PFSK-1 (cell line): ENCODE data around the gene MKNK2.

Experiments used
- FOXP2 ChIP-seq: optimal IDR thresholded peaks from 2 replicates; pipeline ENCODE3; 2011; ENCODE audit warnings: borderline replicate concordance, control low read depth, inconsistent platforms; ENCODE audit not compliant: insufficient read depth; ENCODE audit errors: extremely low read length, extremely low read depth
- POLR2AphosphoS5 ChIP-seq: IDR thresholded peaks from 2 replicates; pipeline ENCODE4 v1.6.1; 2012; ENCODE audit warnings: low read depth, mild to moderate bottlenecking, control low read depth, low read length, moderate library complexity
- SIN3A ChIP-seq: IDR thresholded peaks from 2 replicates; pipeline ENCODE4 v1.6.1; 2012; ENCODE audit warnings: mild to moderate bottlenecking, low read length, moderate library complexity, borderline replicate concordance; ENCODE audit not compliant: insufficient read depth
- TAF1 ChIP-seq: IDR thresholded peaks from 2 replicates; pipeline ENCODE4 v1.6.1; 2012; ENCODE audit warnings: low read length, control low read depth, borderline replicate concordance; ENCODE audit not compliant: insufficient read depth
- TF ChIP-seq, protein P1 (sequence below), 2 experiments: IDR thresholded peaks; 2 replicates each; pipeline versions ENCODE4 v1.6.1 to v1.8.0; 2011 to 2012; ENCODE audit warnings: low read depth in 2 of 2, low read length in 2 of 2, control low read depth in 1 of 2, inconsistent platforms in 1 of 2, mild to moderate bottlenecking in 1 of 2, moderate library complexity in 1 of 2; ENCODE audit not compliant: insufficient read depth in 1 of 2

The MKNK2 gene

DNA sequence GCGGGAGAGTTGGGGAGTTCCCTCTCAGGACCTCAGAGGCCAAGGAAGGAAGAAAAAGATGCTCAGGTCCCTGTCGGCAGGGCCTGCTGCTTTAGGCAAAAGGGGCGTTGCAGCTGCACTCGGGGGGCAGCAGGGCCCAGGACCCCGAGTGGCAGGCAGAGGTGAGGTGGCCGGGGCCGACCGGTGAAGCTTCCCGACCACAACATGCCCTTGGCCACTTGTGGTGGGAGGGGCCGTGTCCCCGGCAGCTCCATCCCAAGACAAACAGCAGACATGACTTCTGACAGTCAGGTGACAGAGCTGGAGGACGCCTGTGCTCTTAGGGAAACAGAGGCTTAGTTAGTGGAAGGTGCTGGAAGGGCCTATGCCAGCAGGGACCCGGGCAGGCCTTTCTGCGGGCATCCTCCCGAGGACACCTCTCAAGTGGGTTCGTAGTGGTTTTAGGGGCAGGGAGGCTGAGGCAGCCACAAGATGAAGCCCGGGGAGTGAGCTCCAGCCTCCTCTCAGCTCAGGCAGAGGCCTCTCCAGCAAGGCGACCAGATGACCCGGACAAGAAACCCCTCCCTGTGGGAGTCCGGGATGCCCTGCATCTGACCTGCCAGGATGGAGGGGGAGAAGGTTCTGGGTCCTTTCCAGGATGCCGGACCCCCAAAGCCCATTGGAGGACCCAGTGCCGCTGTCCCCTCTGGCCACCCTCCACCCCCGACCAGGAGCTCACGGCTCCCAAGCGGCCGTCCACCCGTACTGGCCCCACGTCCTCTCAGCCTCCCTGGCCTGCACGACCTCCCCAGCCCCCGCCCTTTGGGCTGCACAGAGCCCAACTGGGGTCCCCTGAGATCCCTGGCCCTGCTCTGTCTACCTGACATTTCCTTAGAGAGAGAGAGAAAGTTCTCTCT is 59.8 kb downstream of the MKNK2 start:
- TF ChIP-seq POLR2AphosphoS5 (no peak), TAF1 (no peak), SIN3A (no peak), FOXP2 (no peak)
- TF ChIP-seq, protein P1, sequence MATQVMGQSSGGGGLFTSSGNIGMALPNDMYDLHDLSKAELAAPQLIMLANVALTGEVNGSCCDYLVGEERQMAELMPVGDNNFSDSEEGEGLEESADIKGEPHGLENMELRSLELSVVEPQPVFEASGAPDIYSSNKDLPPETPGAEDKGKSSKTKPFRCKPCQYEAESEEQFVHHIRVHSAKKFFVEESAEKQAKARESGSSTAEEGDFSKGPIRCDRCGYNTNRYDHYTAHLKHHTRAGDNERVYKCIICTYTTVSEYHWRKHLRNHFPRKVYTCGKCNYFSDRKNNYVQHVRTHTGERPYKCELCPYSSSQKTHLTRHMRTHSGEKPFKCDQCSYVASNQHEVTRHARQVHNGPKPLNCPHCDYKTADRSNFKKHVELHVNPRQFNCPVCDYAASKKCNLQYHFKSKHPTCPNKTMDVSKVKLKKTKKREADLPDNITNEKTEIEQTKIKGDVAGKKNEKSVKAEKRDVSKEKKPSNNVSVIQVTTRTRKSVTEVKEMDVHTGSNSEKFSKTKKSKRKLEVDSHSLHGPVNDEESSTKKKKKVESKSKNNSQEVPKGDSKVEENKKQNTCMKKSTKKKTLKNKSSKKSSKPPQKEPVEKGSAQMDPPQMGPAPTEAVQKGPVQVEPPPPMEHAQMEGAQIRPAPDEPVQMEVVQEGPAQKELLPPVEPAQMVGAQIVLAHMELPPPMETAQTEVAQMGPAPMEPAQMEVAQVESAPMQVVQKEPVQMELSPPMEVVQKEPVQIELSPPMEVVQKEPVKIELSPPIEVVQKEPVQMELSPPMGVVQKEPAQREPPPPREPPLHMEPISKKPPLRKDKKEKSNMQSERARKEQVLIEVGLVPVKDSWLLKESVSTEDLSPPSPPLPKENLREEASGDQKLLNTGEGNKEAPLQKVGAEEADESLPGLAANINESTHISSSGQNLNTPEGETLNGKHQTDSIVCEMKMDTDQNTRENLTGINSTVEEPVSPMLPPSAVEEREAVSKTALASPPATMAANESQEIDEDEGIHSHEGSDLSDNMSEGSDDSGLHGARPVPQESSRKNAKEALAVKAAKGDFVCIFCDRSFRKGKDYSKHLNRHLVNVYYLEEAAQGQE (IDR thresholded peaks at IDR 0.05; ENCODE audit: insufficient read depth in 1 of 2, low read depth in 2 of 2, low read length in 2 of 2) = no peak

DNA sequence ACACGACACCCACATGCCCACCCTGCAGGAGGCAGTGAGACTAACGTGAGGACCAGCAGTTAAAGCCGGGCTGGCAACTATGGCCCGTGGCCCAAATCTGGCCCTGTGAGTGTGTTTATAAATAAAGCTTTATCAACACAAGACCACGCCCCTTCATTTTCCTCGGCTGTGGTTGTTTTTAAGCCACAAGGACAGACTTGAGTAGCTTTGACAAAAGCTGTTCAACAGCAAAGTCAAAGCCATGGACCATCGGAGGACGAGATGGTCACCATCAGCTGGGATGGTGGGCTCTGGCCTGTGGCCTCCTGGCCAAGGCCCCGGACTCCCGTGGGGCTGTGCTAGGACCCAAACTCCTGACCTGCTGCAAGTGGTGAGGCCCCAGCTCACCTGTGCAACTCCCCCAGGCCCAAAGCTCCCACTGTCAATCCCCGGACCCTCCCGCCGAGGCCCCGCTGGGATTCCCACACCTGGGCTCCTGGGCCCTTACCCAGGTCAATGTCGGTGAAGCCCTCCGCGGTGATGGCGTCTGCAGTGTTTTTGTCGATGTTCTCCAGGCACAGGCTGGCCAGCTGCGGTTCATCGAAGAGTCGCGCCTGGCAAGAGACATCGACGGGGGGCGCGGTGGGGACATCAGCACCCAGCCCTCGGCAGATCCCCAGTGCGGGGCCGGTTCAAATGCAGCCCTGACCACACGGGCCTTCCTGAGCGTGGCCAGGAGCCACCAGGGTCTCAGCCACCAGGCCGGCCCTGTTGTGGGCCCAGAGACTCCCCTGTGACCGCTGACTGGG is 60.6 kb downstream of the MKNK2 start:
- no peak for TF ChIP-seq TAF1
- no peak for TF ChIP-seq SIN3A
- TF ChIP-seq, protein P1 (IDR thresholded peaks at IDR 0.05; ENCODE audit: insufficient read depth in 1 of 2, low read depth in 2 of 2, low read length in 2 of 2) = no peak
- TF ChIP-seq POLR2AphosphoS5 = no peak

DNA sequence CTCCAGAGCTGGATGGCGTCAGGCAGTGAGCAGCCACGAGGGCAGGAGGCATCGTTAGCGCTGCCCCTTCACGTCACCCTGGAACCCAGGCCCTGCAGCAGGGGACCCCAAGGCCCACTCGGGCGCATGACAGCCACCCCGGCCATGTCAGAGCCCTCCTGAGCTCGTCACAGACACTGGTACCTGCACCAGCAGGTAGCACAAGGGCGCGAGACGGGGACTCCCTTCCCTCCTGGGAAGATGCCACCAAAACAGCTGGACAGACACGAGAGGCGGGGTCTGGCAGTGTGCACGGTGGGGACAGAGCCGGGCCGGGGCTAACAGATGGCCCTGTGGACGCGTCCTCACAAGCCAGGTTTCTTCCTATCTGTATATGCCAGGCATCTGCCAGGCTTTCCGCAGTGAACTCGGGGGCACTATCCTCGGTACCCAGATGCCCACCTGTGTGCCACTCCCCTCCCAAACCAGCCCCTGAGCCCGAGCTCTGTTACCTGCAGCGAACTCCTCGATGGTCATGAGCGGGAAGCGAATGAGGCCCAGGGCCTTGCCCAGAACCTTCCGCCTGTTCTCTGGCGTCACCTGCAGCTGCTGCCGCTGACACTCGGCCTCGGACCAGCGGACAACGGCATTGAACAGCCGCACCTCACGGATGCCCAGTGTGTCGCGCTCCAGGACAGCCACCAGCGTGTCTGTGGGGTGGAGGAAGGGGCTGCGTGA is 61.4 kb downstream of the MKNK2 start:
- TF ChIP-seq SIN3A = no peak
- TF ChIP-seq, protein P1 (IDR thresholded peaks at IDR 0.05; ENCODE audit: insufficient read depth in 1 of 2, low read depth in 2 of 2, low read length in 2 of 2) = no peak
- TF ChIP-seq POLR2AphosphoS5 = no peak
- TF ChIP-seq FOXP2 = no peak
- TF ChIP-seq TAF1 = no peak

DNA sequence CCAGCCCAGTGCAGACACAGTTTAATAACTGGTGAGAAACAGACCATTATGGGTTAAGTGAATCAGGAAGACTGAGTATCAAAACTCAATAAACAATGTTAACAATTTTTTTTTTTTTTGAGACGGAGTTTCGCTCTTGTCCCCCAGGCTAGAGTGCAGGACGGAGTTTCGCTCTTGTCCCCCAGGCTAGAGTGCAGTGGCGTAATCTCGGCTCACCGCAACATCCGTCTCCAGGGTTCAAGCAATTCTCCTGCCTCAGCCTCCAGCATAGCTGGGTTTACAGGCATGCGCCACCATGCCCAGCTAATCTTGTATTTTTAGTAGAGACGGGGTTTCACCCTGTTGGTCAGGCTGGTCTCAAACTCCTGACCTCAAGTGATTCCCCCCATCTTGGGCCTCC is 62.6 kb downstream of the MKNK2 start:
- 0 out of 2 replicates have a peak, but pooled peaks have one; percentile 0 for TF ChIP-seq POLR2AphosphoS5
